Liver (tissue), 9 donors: ENCODE results near the gene RCAN2. TPM values are rescaled to one million over a fixed set of nuclear protein-coding genes. Genes with fewer than 3 reads are reported as not detected.

Source experiments
- DNase-seq: peaks from one replicate; pipeline ENCODE4 v3.0.0-alpha.2; 2017; ENCODE audit warnings: low spot score
- H3K27ac ChIP-seq, 2 donors: one replicate each; pipeline ENCODE4 v1.7.0; 2013; ENCODE audit warnings: inconsistent platforms in 2 of 2, low read length in 2 of 2, control low read depth in 1 of 2, low read depth in 1 of 2, mild to moderate bottlenecking in 1 of 2
- H3K27me3 ChIP-seq, 4 donors: one replicate each; pipeline versions ENCODE4 v1.6.1 to v1.7.0; 2013; ENCODE audit warnings: low read length in 3 of 4, inconsistent platforms in 1 of 4, mild to moderate bottlenecking in 1 of 4, moderate library complexity in 1 of 4; ENCODE audit not compliant: control insufficient read depth in 4 of 4, insufficient read depth in 4 of 4
- H3K36me3 ChIP-seq, 4 donors: one replicate each; pipeline versions ENCODE4 v1.6.1 to v1.7.0; 2013; ENCODE audit warnings: low read length in 3 of 4, mild to moderate bottlenecking in 3 of 4, low read depth in 1 of 4, moderate library complexity in 1 of 4; ENCODE audit not compliant: control insufficient read depth in 4 of 4, insufficient read depth in 3 of 4
- H3K4me1 ChIP-seq, 4 donors: one replicate each; pipeline versions ENCODE4 v1.6.1 to v1.7.0; 2013; ENCODE audit warnings: low read length in 3 of 4, mild to moderate bottlenecking in 3 of 4, moderate library complexity in 1 of 4; ENCODE audit not compliant: control insufficient read depth in 4 of 4, insufficient read depth in 4 of 4
- H3K4me3 ChIP-seq, 3 donors: one replicate each; pipeline versions ENCODE4 v1.6.1 to v1.7.0; 2013; ENCODE audit warnings: low read length in 3 of 3, control low read depth in 1 of 3, low read depth in 1 of 3, mild to moderate bottlenecking in 1 of 3
- H3K9ac ChIP-seq, 2 donors: one replicate each; pipeline ENCODE4 v1.7.0; 2013; ENCODE audit warnings: low read length in 2 of 2, mild to moderate bottlenecking in 2 of 2, moderate library complexity in 2 of 2, control low read depth in 1 of 2, low read depth in 1 of 2
- H3K9me3 ChIP-seq, 4 donors: one replicate each; pipeline versions ENCODE4 v1.6.1 to v1.7.0; 2013; ENCODE audit warnings: low read length in 3 of 4; ENCODE audit not compliant: control insufficient read depth in 4 of 4
- EGR1 ChIP-seq, 2 donors: IDR thresholded peaks; 2 replicates each; pipeline ENCODE4 v1.6.1; 2016 to 2018; ENCODE audit warnings: antibody characterized with exemption in 2 of 2, low read depth in 2 of 2
- FOXA1 ChIP-seq: IDR thresholded peaks from 2 replicates; pipeline ENCODE4 v1.6.1; 2016; ENCODE audit warnings: antibody characterized with exemption
- FOXA2 ChIP-seq: IDR thresholded peaks from 2 replicates; pipeline ENCODE4 v1.6.1; 2016; ENCODE audit warnings: antibody characterized with exemption
- GABPA ChIP-seq, 2 donors: IDR thresholded peaks in 1 of 2; conservative IDR thresholded peaks in 1 of 2; 2 replicates each; pipeline ENCODE4 v1.6.1; 2016; ENCODE audit warnings: antibody characterized with exemption in 2 of 2, mild to moderate bottlenecking in 1 of 2, moderate library complexity in 1 of 2
- HNF4A ChIP-seq, 2 donors: conservative IDR thresholded peaks; 2 replicates each; pipeline ENCODE4 v1.6.1; 2016; ENCODE audit warnings: antibody characterized with exemption in 2 of 2, mild to moderate bottlenecking in 2 of 2
- HNF4G ChIP-seq: IDR thresholded peaks from 2 replicates; pipeline ENCODE4 v1.6.1; 2016; ENCODE audit warnings: antibody characterized with exemption
- JUND ChIP-seq, 2 donors: IDR thresholded peaks; 2 replicates each; pipeline ENCODE4 v1.6.1; 2016; ENCODE audit warnings: antibody characterized with exemption in 2 of 2
- NR2F2 ChIP-seq: IDR thresholded peaks from 2 replicates; pipeline ENCODE4 v1.6.1; 2016; ENCODE audit warnings: antibody characterized with exemption
- RAD21 ChIP-seq, 2 donors: IDR thresholded peaks; 2 replicates each; pipeline ENCODE4 v1.6.1; 2016; ENCODE audit warnings: antibody characterized with exemption in 2 of 2, mild to moderate bottlenecking in 2 of 2
- RXRA ChIP-seq, 2 donors: IDR thresholded peaks; 2 replicates each; pipeline ENCODE4 v1.6.1; 2017 to 2018; ENCODE audit warnings: antibody characterized with exemption in 2 of 2, mild to moderate bottlenecking in 1 of 2
- SP1 ChIP-seq: IDR thresholded peaks from 2 replicates; pipeline ENCODE4 v1.6.1; 2018; ENCODE audit warnings: antibody characterized with exemption, mild to moderate bottlenecking
- TAF1 ChIP-seq: conservative IDR thresholded peaks from 2 replicates; pipeline ENCODE4 v1.6.1; 2016; ENCODE audit warnings: antibody characterized with exemption, mild to moderate bottlenecking
- WGBS: extraction: QIAGEN DNeasy Blood & Tissue Kit; methylation state at CpG from one replicate; pipeline ENCODE4 v1.1.7; 2013; 5-methylcytosine and 5-hydroxymethylcytosine counted together
- polyA plus RNA-seq, 2 donors: library from polyadenylated mRNA; stranded (reverse) in 1 of 2; unstranded in 1 of 2; fragments of 200-250 nt in 1 of 2; fragments of >200 nt in 1 of 2; fragmentation: Nextera tagmentation in 1 of 2; extraction: Ambion mirVana in 1 of 2; gene quantifications; one replicate each; pipeline versions ENCODE4 v1.2.1 to v1.2.3, GENCODE V29; 2013 to 2015
- total RNA-seq, 2 donors: library from RNA; depleted of rRNA; stranded (reverse); fragments of >200 nt; gene quantifications; one replicate each; pipeline ENCODE4 v1.2.3, GENCODE V29; 2014
- TF ChIP-seq, protein P1 (sequence below): IDR thresholded peaks from 2 replicates; pipeline ENCODE4 v1.6.1; 2016; ENCODE audit warnings: antibody characterized with exemption
- TF ChIP-seq, protein P2 (sequence below): IDR thresholded peaks from 2 replicates; pipeline ENCODE4 v1.6.1; 2016; ENCODE audit warnings: antibody characterized with exemption
- TF ChIP-seq, protein P3 (sequence below): IDR thresholded peaks from 2 replicates; pipeline ENCODE4 v1.6.1; 2016; ENCODE audit warnings: antibody characterized with exemption
- TF ChIP-seq, protein P4 (sequence below): IDR thresholded peaks from 2 replicates; pipeline ENCODE4 v1.6.1; 2016; ENCODE audit warnings: antibody characterized with exemption, mild to moderate bottlenecking
- TF ChIP-seq, protein P5 (sequence below): fragments of 150-350 bp; IDR thresholded peaks from 2 replicates; pipeline ENCODE4 v1.5.1; 2017; ENCODE audit warnings: improper control_type of control experiment, low read depth, low read length; ENCODE audit not compliant: missing input control
- donor health status: healthy.
- donor health status: healthy.
- donor health status: healthy.
- donor health status: healthy.
- donor health status: healthy.

The RCAN2 gene
- total and polyA plus RNA-seq, 4 donors = 0.19 to 8.2 (median 2.4) TPM

DNA sequence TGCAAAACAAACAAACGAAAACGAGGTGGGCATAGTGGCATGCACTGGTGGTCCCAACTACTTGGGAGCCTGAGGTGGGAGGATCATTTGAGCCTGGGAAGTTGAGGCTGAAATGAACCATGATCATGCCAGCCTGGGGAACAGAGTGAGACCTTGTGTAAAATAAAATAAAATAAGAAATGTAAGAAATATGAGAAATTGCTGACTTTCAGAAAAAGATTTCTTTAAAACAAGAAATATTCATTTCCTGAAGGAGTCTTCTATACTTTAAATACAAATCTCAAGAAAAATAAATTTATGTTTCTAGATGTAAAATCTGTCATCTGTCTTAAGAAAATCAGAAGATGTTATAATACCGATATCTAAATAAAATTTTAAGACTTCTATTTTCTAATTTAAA lies 223.7 kb downstream of the RCAN2 start:
- no peak for DNase-seq
- Histone ChIP-seq H3K4me3 (no peak overlapping the region), H3K27ac (no peak overlapping the region), H3K36me3 (no peaks in the 10 kb centered on the region), H3K27me3 (no peaks in the 10 kb centered on the region), H3K9ac (no peak overlapping the region), H3K4me1 (no peaks in the 10 kb centered on the region), H3K9me3 (no peaks in the 10 kb centered on the region)
- TF ChIP-seq, protein P1, sequence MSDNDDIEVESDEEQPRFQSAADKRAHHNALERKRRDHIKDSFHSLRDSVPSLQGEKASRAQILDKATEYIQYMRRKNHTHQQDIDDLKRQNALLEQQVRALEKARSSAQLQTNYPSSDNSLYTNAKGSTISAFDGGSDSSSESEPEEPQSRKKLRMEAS = no peak
- TF ChIP-seq SP1 = no peak
- TF ChIP-seq HNF4A (conservative IDR thresholded peaks at IDR 0.05) = no peak
- TF ChIP-seq, protein P2, sequence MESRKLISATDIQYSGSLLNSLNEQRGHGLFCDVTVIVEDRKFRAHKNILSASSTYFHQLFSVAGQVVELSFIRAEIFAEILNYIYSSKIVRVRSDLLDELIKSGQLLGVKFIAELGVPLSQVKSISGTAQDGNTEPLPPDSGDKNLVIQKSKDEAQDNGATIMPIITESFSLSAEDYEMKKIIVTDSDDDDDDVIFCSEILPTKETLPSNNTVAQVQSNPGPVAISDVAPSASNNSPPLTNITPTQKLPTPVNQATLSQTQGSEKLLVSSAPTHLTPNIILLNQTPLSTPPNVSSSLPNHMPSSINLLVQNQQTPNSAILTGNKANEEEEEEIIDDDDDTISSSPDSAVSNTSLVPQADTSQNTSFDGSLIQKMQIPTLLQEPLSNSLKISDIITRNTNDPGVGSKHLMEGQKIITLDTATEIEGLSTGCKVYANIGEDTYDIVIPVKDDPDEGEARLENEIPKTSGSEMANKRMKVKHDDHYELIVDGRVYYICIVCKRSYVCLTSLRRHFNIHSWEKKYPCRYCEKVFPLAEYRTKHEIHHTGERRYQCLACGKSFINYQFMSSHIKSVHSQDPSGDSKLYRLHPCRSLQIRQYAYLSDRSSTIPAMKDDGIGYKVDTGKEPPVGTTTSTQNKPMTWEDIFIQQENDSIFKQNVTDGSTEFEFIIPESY = no peak
- no peak for TF ChIP-seq FOXA1
- no peak for TF ChIP-seq RXRA (IDR thresholded peaks at IDR 0.05)
- no peak for TF ChIP-seq EGR1 (IDR thresholded peaks at IDR 0.05; ENCODE audit: low read depth in 2 of 2)
- TF ChIP-seq TAF1 = no peak
- TF ChIP-seq, protein P3, sequence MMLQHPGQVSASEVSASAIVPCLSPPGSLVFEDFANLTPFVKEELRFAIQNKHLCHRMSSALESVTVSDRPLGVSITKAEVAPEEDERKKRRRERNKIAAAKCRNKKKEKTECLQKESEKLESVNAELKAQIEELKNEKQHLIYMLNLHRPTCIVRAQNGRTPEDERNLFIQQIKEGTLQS = no peak
- TF ChIP-seq HNF4G = no peak
- no peak for TF ChIP-seq JUND (IDR thresholded peaks at IDR 0.05)
- TF ChIP-seq, protein P4, sequence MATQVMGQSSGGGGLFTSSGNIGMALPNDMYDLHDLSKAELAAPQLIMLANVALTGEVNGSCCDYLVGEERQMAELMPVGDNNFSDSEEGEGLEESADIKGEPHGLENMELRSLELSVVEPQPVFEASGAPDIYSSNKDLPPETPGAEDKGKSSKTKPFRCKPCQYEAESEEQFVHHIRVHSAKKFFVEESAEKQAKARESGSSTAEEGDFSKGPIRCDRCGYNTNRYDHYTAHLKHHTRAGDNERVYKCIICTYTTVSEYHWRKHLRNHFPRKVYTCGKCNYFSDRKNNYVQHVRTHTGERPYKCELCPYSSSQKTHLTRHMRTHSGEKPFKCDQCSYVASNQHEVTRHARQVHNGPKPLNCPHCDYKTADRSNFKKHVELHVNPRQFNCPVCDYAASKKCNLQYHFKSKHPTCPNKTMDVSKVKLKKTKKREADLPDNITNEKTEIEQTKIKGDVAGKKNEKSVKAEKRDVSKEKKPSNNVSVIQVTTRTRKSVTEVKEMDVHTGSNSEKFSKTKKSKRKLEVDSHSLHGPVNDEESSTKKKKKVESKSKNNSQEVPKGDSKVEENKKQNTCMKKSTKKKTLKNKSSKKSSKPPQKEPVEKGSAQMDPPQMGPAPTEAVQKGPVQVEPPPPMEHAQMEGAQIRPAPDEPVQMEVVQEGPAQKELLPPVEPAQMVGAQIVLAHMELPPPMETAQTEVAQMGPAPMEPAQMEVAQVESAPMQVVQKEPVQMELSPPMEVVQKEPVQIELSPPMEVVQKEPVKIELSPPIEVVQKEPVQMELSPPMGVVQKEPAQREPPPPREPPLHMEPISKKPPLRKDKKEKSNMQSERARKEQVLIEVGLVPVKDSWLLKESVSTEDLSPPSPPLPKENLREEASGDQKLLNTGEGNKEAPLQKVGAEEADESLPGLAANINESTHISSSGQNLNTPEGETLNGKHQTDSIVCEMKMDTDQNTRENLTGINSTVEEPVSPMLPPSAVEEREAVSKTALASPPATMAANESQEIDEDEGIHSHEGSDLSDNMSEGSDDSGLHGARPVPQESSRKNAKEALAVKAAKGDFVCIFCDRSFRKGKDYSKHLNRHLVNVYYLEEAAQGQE = no peak
- TF ChIP-seq NR2F2 = no peak
- TF ChIP-seq GABPA (IDR thresholded peaks at IDR 0.05 in 1 of 2, conservative IDR thresholded peaks at IDR 0.05 in 1 of 2) = no peak
- no peak for TF ChIP-seq FOXA2
- TF ChIP-seq, protein P5, sequence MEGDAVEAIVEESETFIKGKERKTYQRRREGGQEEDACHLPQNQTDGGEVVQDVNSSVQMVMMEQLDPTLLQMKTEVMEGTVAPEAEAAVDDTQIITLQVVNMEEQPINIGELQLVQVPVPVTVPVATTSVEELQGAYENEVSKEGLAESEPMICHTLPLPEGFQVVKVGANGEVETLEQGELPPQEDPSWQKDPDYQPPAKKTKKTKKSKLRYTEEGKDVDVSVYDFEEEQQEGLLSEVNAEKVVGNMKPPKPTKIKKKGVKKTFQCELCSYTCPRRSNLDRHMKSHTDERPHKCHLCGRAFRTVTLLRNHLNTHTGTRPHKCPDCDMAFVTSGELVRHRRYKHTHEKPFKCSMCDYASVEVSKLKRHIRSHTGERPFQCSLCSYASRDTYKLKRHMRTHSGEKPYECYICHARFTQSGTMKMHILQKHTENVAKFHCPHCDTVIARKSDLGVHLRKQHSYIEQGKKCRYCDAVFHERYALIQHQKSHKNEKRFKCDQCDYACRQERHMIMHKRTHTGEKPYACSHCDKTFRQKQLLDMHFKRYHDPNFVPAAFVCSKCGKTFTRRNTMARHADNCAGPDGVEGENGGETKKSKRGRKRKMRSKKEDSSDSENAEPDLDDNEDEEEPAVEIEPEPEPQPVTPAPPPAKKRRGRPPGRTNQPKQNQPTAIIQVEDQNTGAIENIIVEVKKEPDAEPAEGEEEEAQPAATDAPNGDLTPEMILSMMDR = no peak
- TF ChIP-seq RAD21 (IDR thresholded peaks at IDR 0.05) = no peak
- 83% methylated on average over 3 of the region's 3 CpGs for WGBS

DNA sequence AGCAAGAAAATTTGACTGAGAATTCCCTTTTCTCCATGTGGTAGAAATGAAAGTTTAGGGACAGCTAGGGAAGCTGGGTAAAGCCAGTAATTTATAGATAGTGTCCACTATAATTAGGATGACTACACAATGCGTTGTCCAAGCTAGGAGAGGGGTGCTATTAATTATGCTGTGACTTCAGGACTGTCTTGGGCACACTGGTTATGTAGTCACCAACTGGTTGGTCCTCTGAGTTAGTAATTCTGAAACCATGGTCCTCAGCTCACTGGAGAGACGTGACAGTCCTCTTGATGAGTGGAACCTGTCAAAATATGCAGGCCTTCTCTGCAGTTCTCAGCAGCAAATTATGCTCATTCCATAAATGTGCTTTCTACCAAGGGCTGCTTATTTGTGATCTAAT lies 225.9 kb downstream of the RCAN2 start:
- Histone ChIP-seq H3K27ac (no peak overlapping the region), H3K9ac (no peak overlapping the region), H3K4me3 (no peak overlapping the region), H3K4me1 (no peaks in the 10 kb centered on the region), H3K36me3 (no peaks in the 10 kb centered on the region), H3K9me3 (no peaks in the 10 kb centered on the region), H3K27me3 (no peaks in the 10 kb centered on the region)
- DNase-seq = no peak
- 95% methylated on average over 2 of the region's 2 CpGs for WGBS
- TF ChIP-seq HNF4A (conservative IDR thresholded peaks at IDR 0.05) (no peak), RAD21 (IDR thresholded peaks at IDR 0.05) (no peak), HNF4G (no peak), EGR1 (IDR thresholded peaks at IDR 0.05; ENCODE audit: low read depth in 2 of 2) (no peak), RXRA (IDR thresholded peaks at IDR 0.05) (no peak), JUND (IDR thresholded peaks at IDR 0.05) (no peak), SP1 (no peak)
- TF ChIP-seq, protein P5 = no peak
- TF ChIP-seq, protein P2 = no peak
